IMR-90 (cell line): Measurements from ENCODE around the gene SRP9. TPM values are rescaled to one million over a fixed set of nuclear protein-coding genes. Genes with fewer than 3 reads are reported as not detected.

Source experiments
- ATAC-seq: fragments of 200-7000 bp; cut with Tn5 transposase; 2 replicates; pipeline ENCODE4 v1.9.1; 2020; ENCODE audit warnings: low read depth, mild to moderate bottlenecking, moderate library complexity
- BruUV-seq: library from RNA; stranded (reverse); fragments of 400-500 nt; replicated peaks from 2 replicates; lab custom pipeline; 2021; lab: Mats Ljungman, UMichigan
- CTCF ChIA-PET: fragments of 300-600 bp; formaldehyde crosslinking; extraction: SDS; loops from one replicate; lab custom pipeline; 2021; ENCODE audit warnings: antibody characterized with exemption; lab: Yijun Ruan, JAX
- POLR2A ChIA-PET: fragments of 300-600 bp; sonication (Branson Sonifier 250); formaldehyde crosslinking; loops from one replicate; lab custom pipeline; 2022; ENCODE audit warnings: antibody characterized with exemption; ENCODE audit not compliant: unreplicated experiment; lab: Charles Lee
- DNase-seq: peaks from one replicate; pipeline ENCODE4 v3.0.0; 2013
- H2AFZ ChIP-seq: replicated peaks from 2 replicates; pipeline ENCODE3; 2013; ENCODE audit warnings: low read length, mild to moderate bottlenecking; ENCODE audit not compliant: poor library complexity
- H2AK5ac ChIP-seq: 2 replicates; pipeline ENCODE4 v1.6.1; 2013; ENCODE audit warnings: low read depth, low read length, inconsistent platforms
- H2AK9ac ChIP-seq: replicated peaks from 2 replicates; pipeline ENCODE3; 2013; ENCODE audit warnings: mild to moderate bottlenecking, low read depth, low read length, moderate library complexity; ENCODE audit not compliant: poor library complexity
- H2BK120ac ChIP-seq: 2 replicates; pipeline ENCODE4 v1.6.1; 2013; ENCODE audit warnings: low read depth, low read length, inconsistent platforms
- H2BK15ac ChIP-seq: 3 replicates; pipeline ENCODE4 v1.6.1; 2013; ENCODE audit warnings: low read depth, low read length, inconsistent platforms
- H2BK20ac ChIP-seq: 2 replicates; pipeline ENCODE4 v1.6.1; 2013; ENCODE audit warnings: low read depth, mild to moderate bottlenecking, inconsistent platforms, low read length, moderate library complexity
- H2BK5ac ChIP-seq: 2 replicates; pipeline ENCODE4 v1.6.1; 2013; ENCODE audit warnings: mild to moderate bottlenecking, low read depth, low read length, inconsistent platforms; ENCODE audit not compliant: poor library complexity, severe bottlenecking
- H3K14ac ChIP-seq: replicated peaks from 2 replicates; pipeline ENCODE4 v1.6.1; 2013; ENCODE audit warnings: low read depth, low read length, inconsistent platforms
- H3K18ac ChIP-seq: 2 replicates; pipeline ENCODE4 v1.6.1; 2013; ENCODE audit warnings: low read depth, low read length, control low read depth
- H3K23ac ChIP-seq: 2 replicates; pipeline ENCODE4 v1.6.1; 2013; ENCODE audit warnings: low read depth, low read length, inconsistent platforms
- H3K27ac ChIP-seq: 2 replicates; pipeline ENCODE4 v1.5.1; 2013; ENCODE audit warnings: mild to moderate bottlenecking, control low read depth, low read length; ENCODE audit not compliant: insufficient read depth
- H3K27me3 ChIP-seq: 2 replicates; pipeline ENCODE4 v1.6.1; 2013; ENCODE audit warnings: low read length; ENCODE audit not compliant: control insufficient read depth, insufficient read depth
- H3K36me3 ChIP-seq: 2 replicates; pipeline ENCODE4 v1.6.1; 2013; ENCODE audit warnings: low read length, mixed read lengths; ENCODE audit not compliant: control insufficient read depth, insufficient read depth
- H3K4ac ChIP-seq: 2 replicates; pipeline ENCODE4 v1.6.1; 2013; ENCODE audit warnings: low read depth, low read length, inconsistent platforms
- H3K4me1 ChIP-seq: 2 replicates; pipeline ENCODE4 v1.6.1; 2013; ENCODE audit warnings: low read length, mixed read lengths; ENCODE audit not compliant: control insufficient read depth, insufficient read depth
- H3K4me2 ChIP-seq: 2 replicates; pipeline ENCODE4 v1.6.1; 2013; ENCODE audit warnings: low read depth, mild to moderate bottlenecking, control low read depth, low read length, moderate library complexity
- H3K4me3 ChIP-seq: 2 replicates; pipeline ENCODE4 v1.5.1; 2013; ENCODE audit warnings: low read depth, mild to moderate bottlenecking, control low read depth, low read length, moderate library complexity; ENCODE audit not compliant: insufficient read depth
- H3K56ac ChIP-seq: 2 replicates; pipeline ENCODE4 v1.6.1; 2013; ENCODE audit warnings: low read length, inconsistent platforms; ENCODE audit not compliant: insufficient read depth; ENCODE audit errors: extremely low read depth
- H3K79me1 ChIP-seq, 2 experiments: 2 replicates each; pipeline ENCODE4 v1.6.1; 2013; ENCODE audit warnings: low read length in 2 of 2, inconsistent platforms in 1 of 2, low read depth in 1 of 2
- H3K9ac ChIP-seq: 2 replicates; pipeline ENCODE4 v1.6.1; 2013; ENCODE audit warnings: low read depth, low read length, control low read depth
- H3K9me1 ChIP-seq: 2 replicates; pipeline ENCODE4 v1.6.1; 2013; ENCODE audit warnings: low read length, inconsistent platforms; ENCODE audit not compliant: insufficient read depth
- H3K9me3 ChIP-seq: 2 replicates; pipeline ENCODE4 v1.6.1; 2013; ENCODE audit warnings: low read length; ENCODE audit not compliant: control insufficient read depth, insufficient read depth
- H4K20me1 ChIP-seq: 2 replicates; pipeline ENCODE4 v1.6.1; 2013; ENCODE audit warnings: low read length, inconsistent platforms; ENCODE audit not compliant: insufficient read depth
- H4K5ac ChIP-seq: 2 replicates; pipeline ENCODE4 v1.6.1; 2013; ENCODE audit warnings: mild to moderate bottlenecking, low read depth, low read length, control low read depth
- H4K8ac ChIP-seq, 2 experiments: 2 replicates each; pipeline ENCODE4 v1.6.1; 2013; ENCODE audit warnings: low read depth in 2 of 2, low read length in 2 of 2, control low read depth in 1 of 2, inconsistent platforms in 1 of 2
- H4K91ac ChIP-seq: 2 replicates; pipeline ENCODE4 v1.6.1; 2013; ENCODE audit warnings: low read depth, low read length, inconsistent platforms; ENCODE audit not compliant: insufficient read depth
- BHLHE40 ChIP-seq: fragments of 150-350 bp; IDR thresholded peaks from 2 replicates; pipeline ENCODE4 v1.6.1; 2016; ENCODE audit warnings: mild to moderate bottlenecking, low read depth, low read length
- CHD1 ChIP-seq: IDR thresholded peaks from 2 replicates; pipeline ENCODE4 v1.6.1; 2012; ENCODE audit warnings: low read depth, low read length, improper control_type of control experiment
- ELK1 ChIP-seq: fragments of 150-350 bp; IDR thresholded peaks from 2 replicates; pipeline ENCODE4 v1.6.1; 2016; ENCODE audit warnings: low read depth, mild to moderate bottlenecking, low read length, moderate library complexity, borderline replicate concordance
- FOS ChIP-seq: fragments of 150-350 bp; IDR thresholded peaks from 2 replicates; pipeline ENCODE4 v1.6.1; 2016; ENCODE audit warnings: low read depth, low read length
- MAFK ChIP-seq: IDR thresholded peaks from 2 replicates; pipeline ENCODE4 v1.6.1; 2012; ENCODE audit warnings: low read depth, low read length, improper control_type of control experiment
- MAZ ChIP-seq: IDR thresholded peaks from 2 replicates; pipeline ENCODE4 v1.6.1; 2012; ENCODE audit warnings: low read depth, mild to moderate bottlenecking, low read length, improper control_type of control experiment, moderate library complexity, borderline replicate concordance
- NFE2L2 ChIP-seq: fragments of 150-350 bp; IDR thresholded peaks from 2 replicates; pipeline ENCODE4 v1.6.1; 2016; ENCODE audit warnings: low read depth, mild to moderate bottlenecking, low read length
- RCOR1 ChIP-seq: IDR thresholded peaks from 2 replicates; pipeline ENCODE4 v1.6.1; 2012; ENCODE audit warnings: mild to moderate bottlenecking, low read length, improper control_type of control experiment; ENCODE audit not compliant: insufficient replicate concordance
- SMC3 ChIP-seq: fragments of 150-350 bp; IDR thresholded peaks from 2 replicates; pipeline ENCODE4 v1.6.1; 2016; ENCODE audit warnings: low read depth, mild to moderate bottlenecking, antibody characterized with exemption, low read length, moderate library complexity
- WGBS, 2 experiments: methylation state at CpG; one replicate each; pipeline versions ENCODE4 v1.1.5 to v1.1.7; 2013; ENCODE audit warnings: missing lambda C conversion rate in 2 of 2; ENCODE audit not compliant: insufficient read length in 1 of 2; ENCODE audit errors: extremely low coverage in 2 of 2; 5-methylcytosine and 5-hydroxymethylcytosine counted together
- dilution Hi-C: fragments of 300-500 bp; cut with HindIII; formaldehyde crosslinking; loops from one replicate; pipeline ENCODE4 v1.14.3; 2018; ENCODE audit warnings: low sequenced_read_pairs; ENCODE audit not compliant: unreplicated experiment
- in situ Hi-C: fragments of 300-500 bp; cut with MboI; formaldehyde crosslinking; loops from 3 replicates; pipeline ENCODE4 v1.14.3; 2019; ENCODE audit warnings: low sequenced_read_pairs, inconsistent platforms, mixed read lengths
- intact Hi-C: fragments of 100-400 bp; cut with micrococcal nuclease; formaldehyde crosslinking; loops from 2 replicates; pipeline ENCODE4 v1.10.0; 2022
- polyA plus RNA-seq, 3 experiments: library from polyadenylated mRNA; depleted of rRNA; stranded (reverse); fragments of >200 nt; gene quantifications; 2 replicates each; pipeline ENCODE4 v1.2.3, GENCODE V29; 2012; ENCODE audit warnings: low replicate concordance in 1 of 3
- total RNA-seq: library from RNA; depleted of rRNA; stranded (reverse); fragments of >200 nt; gene quantifications from 2 replicates; pipeline ENCODE4 v1.2.3, GENCODE V29; 2012

Gene SRP9
- total and polyA plus RNA-seq, 2 of the 4 experiments (the other 2 are of a cell fraction) = 230 to 295 TPM

GRCh38 chr1:225752245-225752644 lies 25.4 kb upstream of the SRP9 start:
- H2AFZ ChIP-seq = no peak overlapping the region
- POLR2A ChIA-PET = no interaction called here
- in situ Hi-C loops = no loop called here

More at GRCh38 chr1:225752245-225752644, 25.4 kb upstream of the SRP9 start:
- Histone ChIP-seq H3K27me3 (0 out of 2 replicates have a peak, but pooled peaks cover 2% of the 10 kb centered on the region), H4K5ac (no peak overlapping the region), H3K36me3 (no peaks in the 10 kb centered on the region), H2BK15ac (no peak overlapping the region), H2BK5ac (no peak overlapping the region), H2BK120ac (no peak overlapping the region), H4K20me1 (0 out of 2 replicates have a peak, but pooled peaks cover 5% of the 10 kb centered on the region), H3K4me3 (no peak overlapping the region), H3K23ac (no peak overlapping the region), H4K8ac (no peak overlapping the region), H3K18ac (no peak overlapping the region), H2AK5ac (no peak overlapping the region), H2BK20ac (no peak overlapping the region), H3K9ac (no peak overlapping the region), H3K79me1 (no peaks in the 10 kb centered on the region), H3K56ac (no peak overlapping the region), H3K9me3 (no peaks in the 10 kb centered on the region), H3K9me1 (peaks cover 13% of the 10 kb centered on the region), H4K91ac (no peak overlapping the region), H2AK9ac (no peak overlapping the region), H3K4me2 (no peak overlapping the region), H3K4ac (no peak overlapping the region), H3K4me1 (peaks cover 14% of the 10 kb centered on the region), H3K14ac (no peak overlapping the region), H3K27ac (no peak overlapping the region)
- CTCF ChIA-PET = interaction anchor here (1.3 to 1.5 kb wide), 2 partner anchors 10 to 20 kb away, joined by 3 to 9 read pairs; no protein-coding TSS in a partner anchor
- DNase-seq = no peak
- dilution Hi-C loops (no loop called here), intact Hi-C loops (no loop called here)
- TF ChIP-seq SMC3 (no peak), CHD1 (no peak), FOS (no peak), MAZ (no peak), MAFK (no peak), ELK1 (no peak), BHLHE40 (no peak), RCOR1 (no peak), NFE2L2 (no peak)
- BruUV-seq = no TSS peak
- ATAC-seq = no peak
- 100% methylated on average over 1 of the region's 1 CpG; no CpG with 5 or more reads in 1 of the 2 experiments for WGBS, 2 experiments
